Sigmoid colon (tissue), 4 donors: Measurements from ENCODE around the gene FAM50B.

ENCODE experiments used
- POLR2A ChIP-seq, 2 donors: fragments of 450-650 bp; IDR thresholded peaks; one replicate each; pipeline ENCODE4 v1.6.1; 2016; ENCODE audit warnings: antibody characterized with exemption in 2 of 2, mild to moderate bottlenecking in 2 of 2, moderate library complexity in 2 of 2
- POLR2AphosphoS5 ChIP-seq, 4 donors: sonication (generic); formaldehyde crosslinking; IDR thresholded peaks; one replicate each; pipeline ENCODE4 v1.6.1; 2017; ENCODE audit warnings: antibody characterized with exemption in 4 of 4
- TF ChIP-seq, protein P1 (sequence below), 4 experiments: fragments of 450-650 bp in 3 of 4; fragments of 200-600 bp in 1 of 4; IDR thresholded peaks; one replicate each; pipeline ENCODE4 v1.5.1; 2016 to 2019; ENCODE audit warnings: antibody characterized with exemption in 4 of 4, mild to moderate bottlenecking in 3 of 4, moderate library complexity in 2 of 4

DNA sequence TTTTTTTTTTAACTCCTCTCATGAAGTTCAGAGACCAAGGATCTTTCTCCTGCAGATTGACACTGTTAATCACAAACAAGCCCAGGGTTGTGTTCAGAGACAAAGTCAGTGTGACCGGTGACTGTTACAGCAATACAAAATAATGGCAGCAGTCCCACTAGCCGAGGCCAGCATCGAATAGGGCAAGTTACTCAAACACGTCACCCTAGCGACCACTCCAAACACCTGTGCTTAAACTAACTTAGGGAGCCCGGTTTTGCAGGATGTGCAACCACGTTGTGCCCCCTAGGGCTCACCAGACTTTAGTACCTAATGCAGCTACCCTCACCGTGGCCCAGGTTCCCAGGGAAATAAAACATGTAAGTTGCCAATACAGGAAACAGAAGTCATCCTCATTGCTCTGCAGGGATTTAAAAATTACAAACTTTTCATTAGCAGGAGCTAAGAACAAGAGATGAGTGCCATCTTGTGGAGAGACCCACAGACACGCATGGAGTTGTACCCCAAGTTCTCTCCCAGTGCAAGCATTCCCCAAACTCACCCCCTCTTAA, 38.1 kb downstream of the FAM50B start:
- TF ChIP-seq, protein P1, sequence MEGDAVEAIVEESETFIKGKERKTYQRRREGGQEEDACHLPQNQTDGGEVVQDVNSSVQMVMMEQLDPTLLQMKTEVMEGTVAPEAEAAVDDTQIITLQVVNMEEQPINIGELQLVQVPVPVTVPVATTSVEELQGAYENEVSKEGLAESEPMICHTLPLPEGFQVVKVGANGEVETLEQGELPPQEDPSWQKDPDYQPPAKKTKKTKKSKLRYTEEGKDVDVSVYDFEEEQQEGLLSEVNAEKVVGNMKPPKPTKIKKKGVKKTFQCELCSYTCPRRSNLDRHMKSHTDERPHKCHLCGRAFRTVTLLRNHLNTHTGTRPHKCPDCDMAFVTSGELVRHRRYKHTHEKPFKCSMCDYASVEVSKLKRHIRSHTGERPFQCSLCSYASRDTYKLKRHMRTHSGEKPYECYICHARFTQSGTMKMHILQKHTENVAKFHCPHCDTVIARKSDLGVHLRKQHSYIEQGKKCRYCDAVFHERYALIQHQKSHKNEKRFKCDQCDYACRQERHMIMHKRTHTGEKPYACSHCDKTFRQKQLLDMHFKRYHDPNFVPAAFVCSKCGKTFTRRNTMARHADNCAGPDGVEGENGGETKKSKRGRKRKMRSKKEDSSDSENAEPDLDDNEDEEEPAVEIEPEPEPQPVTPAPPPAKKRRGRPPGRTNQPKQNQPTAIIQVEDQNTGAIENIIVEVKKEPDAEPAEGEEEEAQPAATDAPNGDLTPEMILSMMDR (IDR thresholded peaks at IDR 0.05) = peak in 3 of 4 experiments; percentile 13 to 47 (median 46)
- no peak for TF ChIP-seq POLR2A (IDR thresholded peaks at IDR 0.05)
- TF ChIP-seq POLR2AphosphoS5 (IDR thresholded peaks at IDR 0.05) = no peak
